Vagina (tissue), 2 donors: ENCODE measurements around the gene EPC1.

Experiments
- POLR2A ChIP-seq, 2 donors: fragments of 450-650 bp; IDR thresholded peaks; one replicate each; pipeline ENCODE4 v1.6.1; 2017; ENCODE audit warnings: antibody characterized with exemption in 2 of 2, mild to moderate bottlenecking in 2 of 2, moderate library complexity in 2 of 2
- POLR2AphosphoS5 ChIP-seq, 2 donors: sonication (generic); formaldehyde crosslinking; IDR thresholded peaks; one replicate each; pipeline ENCODE4 v1.9.0; 2017; ENCODE audit warnings: antibody characterized with exemption in 2 of 2, mild to moderate bottlenecking in 2 of 2, low read depth in 1 of 2; ENCODE audit not compliant: insufficient read depth in 1 of 2
- TF ChIP-seq, protein P1 (sequence below), 3 experiments: fragments of 450-650 bp in 2 of 3; fragments of 200-600 bp in 1 of 3; sonication (generic) in 1 of 3; IDR thresholded peaks; one replicate each; pipeline ENCODE4 v1.5.1; 2017 to 2019; ENCODE audit warnings: antibody characterized with exemption in 3 of 3, mild to moderate bottlenecking in 2 of 3, moderate library complexity in 2 of 3

DNA sequence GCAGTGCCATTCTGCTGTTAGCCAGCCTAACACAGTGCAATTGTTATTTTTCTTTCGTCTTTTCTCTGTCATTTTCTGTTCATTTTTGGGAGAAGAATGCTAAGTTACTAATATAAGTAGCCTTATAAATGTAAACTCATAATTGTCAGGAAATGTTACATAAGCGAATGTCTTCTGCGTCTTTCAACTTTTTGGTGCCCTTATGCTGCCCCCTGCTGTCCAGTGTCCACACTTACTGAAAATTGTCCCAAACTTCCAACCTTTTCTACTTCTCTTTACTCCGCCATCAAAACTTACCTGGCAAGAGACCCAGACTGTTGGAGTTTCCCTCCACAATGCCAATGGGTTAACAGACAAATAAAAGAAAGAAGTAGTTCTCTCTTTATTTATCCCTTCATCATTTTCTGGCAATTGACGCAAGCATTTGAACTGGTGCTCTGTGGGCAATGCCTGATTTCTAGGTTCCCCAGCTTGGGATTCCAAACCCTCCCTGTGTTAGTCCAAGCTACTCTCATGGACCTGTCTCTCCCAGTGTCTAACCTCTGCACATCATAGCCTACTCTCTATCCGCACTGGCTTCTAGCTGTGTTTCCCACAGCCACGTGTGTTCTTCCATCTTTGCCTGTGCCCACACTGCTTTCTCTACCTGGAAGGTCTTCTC lies 21.0 kb upstream of the EPC1 start:
- TF ChIP-seq, protein P1, sequence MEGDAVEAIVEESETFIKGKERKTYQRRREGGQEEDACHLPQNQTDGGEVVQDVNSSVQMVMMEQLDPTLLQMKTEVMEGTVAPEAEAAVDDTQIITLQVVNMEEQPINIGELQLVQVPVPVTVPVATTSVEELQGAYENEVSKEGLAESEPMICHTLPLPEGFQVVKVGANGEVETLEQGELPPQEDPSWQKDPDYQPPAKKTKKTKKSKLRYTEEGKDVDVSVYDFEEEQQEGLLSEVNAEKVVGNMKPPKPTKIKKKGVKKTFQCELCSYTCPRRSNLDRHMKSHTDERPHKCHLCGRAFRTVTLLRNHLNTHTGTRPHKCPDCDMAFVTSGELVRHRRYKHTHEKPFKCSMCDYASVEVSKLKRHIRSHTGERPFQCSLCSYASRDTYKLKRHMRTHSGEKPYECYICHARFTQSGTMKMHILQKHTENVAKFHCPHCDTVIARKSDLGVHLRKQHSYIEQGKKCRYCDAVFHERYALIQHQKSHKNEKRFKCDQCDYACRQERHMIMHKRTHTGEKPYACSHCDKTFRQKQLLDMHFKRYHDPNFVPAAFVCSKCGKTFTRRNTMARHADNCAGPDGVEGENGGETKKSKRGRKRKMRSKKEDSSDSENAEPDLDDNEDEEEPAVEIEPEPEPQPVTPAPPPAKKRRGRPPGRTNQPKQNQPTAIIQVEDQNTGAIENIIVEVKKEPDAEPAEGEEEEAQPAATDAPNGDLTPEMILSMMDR (IDR thresholded peaks at IDR 0.05): peak; percentile 67 to 81 (median 71)
- peak in 1 of 2 donors; percentile 59 for TF ChIP-seq POLR2AphosphoS5 (IDR thresholded peaks at IDR 0.05; ENCODE audit: insufficient read depth in 1 of 2, low read depth in 1 of 2)
- TF ChIP-seq POLR2A (IDR thresholded peaks at IDR 0.05): no peak
